ENCODE results near the gene BTG4.
A peak's percentile ranks its signal among the peaks of the same experiment; 100 is the strongest.

Gene BTG4

DNA sequence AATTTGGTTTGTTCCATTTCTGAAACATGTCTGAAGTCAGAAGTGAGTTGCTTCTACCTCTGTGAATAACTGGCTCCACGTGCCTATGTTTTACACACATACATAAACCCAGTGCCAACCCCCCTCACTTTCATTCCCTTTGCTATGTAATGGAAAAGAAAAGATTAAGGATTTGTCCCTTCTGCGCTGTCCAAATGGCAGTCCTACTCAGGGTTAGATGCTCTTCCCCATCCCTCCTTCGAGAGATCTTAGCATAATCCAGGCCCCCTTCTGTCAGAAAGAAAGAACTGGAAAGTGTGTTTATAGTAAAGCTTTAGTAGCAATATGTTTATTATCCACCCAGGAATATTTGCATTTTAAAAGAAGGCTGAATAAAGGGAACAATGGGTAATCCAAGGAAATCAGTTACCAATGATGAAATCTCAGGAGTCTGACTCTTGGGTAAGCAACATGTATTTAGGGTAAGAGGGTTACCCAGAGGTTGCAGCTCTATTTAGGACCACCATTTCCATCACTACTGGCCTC, 25.2 kb upstream of the BTG4 start:
- no peak for DNase-seq (ENCODE audit: low spot score)
- FAIRE-seq: no peak

- DNase-seq (ENCODE audit: low spot score) (no peak), FAIRE-seq (no peak)
Observed at GRCh38 chr11:111535281-111535680, 23.1 kb upstream of the BTG4 start.

GRCh38 chr11:111532365-111532709, 20.2 kb upstream of the BTG4 start:
- no peak for FAIRE-seq
- DNase-seq (ENCODE audit: low spot score): no peak

DNA sequence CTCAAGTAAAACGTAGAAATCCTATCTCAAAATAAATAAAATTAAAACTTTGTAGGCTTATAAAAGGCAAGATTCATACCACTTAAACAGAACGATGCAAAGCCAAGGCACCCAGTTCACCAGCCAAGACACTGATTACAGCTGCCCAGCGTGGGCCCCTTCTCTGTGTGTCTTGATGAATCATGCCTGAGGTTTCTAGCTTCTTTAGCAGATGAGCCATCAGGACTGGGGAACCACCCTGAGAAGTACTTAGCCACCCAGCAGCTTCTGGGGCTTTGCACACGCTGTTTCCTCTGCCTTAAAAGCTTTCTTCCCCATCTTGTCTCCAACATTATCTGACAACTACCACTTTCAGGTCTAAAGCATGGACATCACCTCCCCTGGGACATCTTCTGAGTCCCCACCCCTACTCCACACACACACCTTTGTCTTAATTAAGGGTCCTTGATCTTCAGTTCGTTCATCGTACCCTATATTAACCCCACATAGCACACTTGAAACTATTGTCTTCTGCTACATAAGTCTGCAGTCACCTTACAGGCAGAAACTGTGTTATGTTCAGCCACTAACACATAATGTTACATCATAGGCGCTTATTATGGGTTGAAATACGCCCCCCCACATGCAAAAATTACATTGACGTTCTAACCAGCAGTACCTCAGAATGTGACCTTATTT, 19.6 kb upstream of the BTG4 start:
- DNase-seq (ENCODE audit: low spot score) (peak; percentile 89), FAIRE-seq (peak; percentile 93)

- FAIRE-seq (no peak), DNase-seq (ENCODE audit: low spot score) (peak; percentile 62)
Observed at GRCh38 chr11:111531136-111531535, 18.9 kb upstream of the BTG4 start.

DNA sequence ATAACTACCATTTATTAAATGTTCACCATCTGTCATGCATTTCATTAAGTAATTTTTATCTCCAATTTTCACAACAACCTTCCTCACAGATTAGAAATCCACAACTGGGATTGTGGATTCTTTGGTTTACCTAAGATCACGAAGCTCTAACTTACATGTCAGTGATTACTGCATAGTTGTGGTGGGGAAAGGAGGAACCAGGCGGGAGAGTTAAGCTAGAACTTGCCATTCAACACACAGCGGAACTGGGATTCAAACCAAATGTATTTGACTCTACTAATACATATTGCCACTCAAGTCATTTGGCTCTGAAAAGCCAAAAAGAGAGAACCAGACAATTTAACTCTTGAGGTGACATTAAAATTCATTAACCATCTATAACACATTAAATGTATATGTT, 17.9 kb upstream of the BTG4 start:
- DNase-seq (ENCODE audit: low spot score): peak; percentile 62
- no peak for FAIRE-seq

DNA sequence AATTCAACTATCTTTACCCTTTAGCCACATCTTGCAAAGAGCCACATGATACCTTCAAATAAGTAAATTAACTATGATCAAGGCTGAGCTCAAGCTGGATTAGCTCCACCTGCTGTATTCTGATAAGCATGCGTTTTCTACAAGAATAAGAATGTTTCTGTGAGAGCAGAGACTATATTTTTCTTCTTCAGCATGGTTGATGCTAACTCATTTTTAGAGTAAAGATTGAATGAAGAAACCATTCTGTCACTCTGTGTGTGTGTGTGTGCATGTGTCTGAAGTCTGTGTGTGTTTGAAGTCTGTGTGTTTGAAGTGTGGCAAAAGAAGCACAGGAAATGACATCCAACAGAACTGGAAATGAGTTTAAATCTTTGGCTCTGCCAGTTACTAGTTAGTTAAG, 16.4 kb upstream of the BTG4 start:
- FAIRE-seq (no peak), DNase-seq (ENCODE audit: low spot score) (no peak)

- FAIRE-seq (no peak), DNase-seq (ENCODE audit: low spot score) (no peak)
Observed at GRCh38 chr11:111527279-111527678, 15.1 kb upstream of the BTG4 start.

DNA sequence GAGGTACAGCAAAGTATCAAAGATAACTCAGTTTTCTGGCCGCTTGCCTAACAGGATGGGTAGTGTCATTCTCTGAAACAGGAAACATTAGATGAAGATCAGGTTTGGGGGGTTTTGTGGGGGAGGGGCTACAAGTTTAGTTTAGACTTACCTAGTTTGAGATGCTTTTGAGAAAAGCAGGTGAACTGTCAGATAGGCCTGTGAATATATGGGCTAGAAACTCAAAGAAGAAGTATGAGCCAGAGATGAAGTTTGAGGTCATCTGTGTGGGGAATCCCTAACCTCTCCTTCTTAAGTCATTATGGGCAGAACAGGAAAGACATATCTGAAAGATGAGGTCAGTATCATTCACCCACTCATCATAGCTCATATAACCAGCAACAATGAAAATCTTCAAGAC, 14.3 kb upstream of the BTG4 start:
- DNase-seq (ENCODE audit: low spot score): peak; percentile 82
- FAIRE-seq: peak; percentile 83

DNA sequence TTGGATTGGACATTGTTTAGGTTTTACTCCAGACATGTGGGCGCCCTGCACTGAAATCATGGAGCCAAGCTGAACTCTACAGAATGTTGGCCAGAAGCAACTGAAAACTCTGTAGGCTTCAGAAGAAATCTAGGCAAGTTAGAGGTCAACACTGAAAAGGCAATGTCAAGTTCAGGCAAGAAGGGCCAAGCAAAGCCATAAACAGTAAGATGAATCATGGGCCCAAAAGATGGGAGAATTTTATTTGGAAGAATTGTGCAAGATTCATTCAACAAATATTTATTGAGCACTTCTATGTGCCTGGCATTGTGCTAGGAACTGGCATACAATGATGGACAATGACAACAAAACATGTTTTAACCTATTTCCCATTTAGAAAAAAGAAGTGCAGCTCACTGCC, 13.3 kb upstream of the BTG4 start:
- no peak for FAIRE-seq
- no peak for DNase-seq (ENCODE audit: low spot score)

GRCh38 chr11:111524056-111524455, 11.9 kb upstream of the BTG4 start:
- no peak for FAIRE-seq
- peak; percentile 18 for DNase-seq (ENCODE audit: low spot score)

GRCh38 chr11:111523343-111523742, 11.2 kb upstream of the BTG4 start:
- FAIRE-seq: no peak

DNA sequence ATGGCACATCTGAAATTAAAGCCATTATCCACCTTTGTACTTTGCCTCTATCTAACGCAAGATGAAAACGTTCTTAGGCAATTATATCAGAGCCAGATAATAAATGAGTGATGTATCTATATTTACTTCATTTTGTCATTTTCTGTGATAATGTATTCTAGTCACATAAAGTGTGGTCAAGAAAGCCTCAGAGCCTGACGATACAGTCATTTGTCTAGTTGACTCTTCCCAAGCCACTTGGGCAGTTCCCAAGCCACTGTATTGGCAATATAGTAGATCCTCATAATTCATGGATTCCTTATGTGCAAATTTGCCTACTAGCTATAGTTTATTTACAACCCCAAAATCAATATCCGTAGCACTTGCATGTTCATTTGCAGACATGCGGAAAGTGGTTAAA, 10.2 kb upstream of the BTG4 start:
- no peak for FAIRE-seq

More at GRCh38 chr11:111523343-111523742, 11.2 kb upstream of the BTG4 start:
- no peak for DNase-seq (ENCODE audit: low spot score)

DNA sequence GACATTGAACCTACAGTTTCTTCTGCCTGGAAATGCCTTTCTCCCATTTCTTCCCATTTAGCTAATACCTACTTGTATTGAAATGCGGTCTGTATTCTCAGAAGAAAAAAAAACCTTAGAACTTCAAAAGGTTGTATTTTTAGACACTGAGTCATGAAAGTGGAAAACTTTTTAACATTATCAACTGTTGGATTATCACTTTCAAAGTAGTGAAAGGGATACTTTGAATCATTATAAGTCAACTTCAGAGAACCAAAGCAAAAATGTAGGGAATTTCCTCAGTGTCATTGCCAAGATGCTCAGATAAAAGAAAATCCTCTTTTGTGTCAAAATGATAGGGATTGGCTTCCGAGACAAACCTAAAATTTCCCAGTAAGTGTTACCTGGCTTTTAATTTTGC, 8.9 kb upstream of the BTG4 start:
- peak; percentile 81 for FAIRE-seq
- DNase-seq (ENCODE audit: low spot score): peak; percentile 54

More for the DNA sequence above, 10.2 kb upstream of the BTG4 start:
- no peak for DNase-seq (ENCODE audit: low spot score)

- DNase-seq (ENCODE audit: low spot score): peak; percentile 80
Observed at GRCh38 chr11:111520560-111520959, 8.4 kb upstream of the BTG4 start.

DNA sequence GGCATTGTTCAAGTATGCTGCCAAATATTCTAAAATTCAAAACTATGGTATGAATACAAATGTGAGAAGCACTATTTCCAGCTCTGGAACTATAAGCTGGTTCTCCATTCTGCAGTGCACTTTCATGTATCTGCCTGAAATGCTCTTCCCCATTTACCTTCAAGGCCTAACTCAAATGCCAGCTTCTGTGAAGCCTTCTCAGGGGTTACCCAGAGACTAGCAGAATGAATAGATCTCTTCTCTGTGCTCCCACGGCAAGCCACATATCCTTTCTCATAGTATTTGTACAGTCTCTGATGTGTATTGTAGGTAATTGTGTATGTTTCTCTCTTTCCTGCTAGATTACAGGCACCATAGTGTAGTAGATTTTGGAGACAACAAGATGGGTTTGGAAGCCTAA, 6.5 kb upstream of the BTG4 start:
- no peak for FAIRE-seq
- DNase-seq (ENCODE audit: low spot score): no peak

More at GRCh38 chr11:111520560-111520959, 8.4 kb upstream of the BTG4 start:
- peak; percentile 93 for FAIRE-seq

GRCh38 chr11:111515591-111515990, 3.4 kb upstream of the BTG4 start:
- DNase-seq (ENCODE audit: low spot score) (no peak), FAIRE-seq (no peak)

- FAIRE-seq: no peak
- no peak for DNase-seq (ENCODE audit: low spot score)
Observed at GRCh38 chr11:111514216-111515031, 2.2 kb upstream of the BTG4 start, which contains the start of gene HOATZ. TSS of gene HOATZ (plus strand) at chr11:111514778. CDS start at chr11:111514785, 7 bp downstream.

GRCh38 chr11:111513240-111513605, 1.0 kb upstream of the BTG4 start:
- DNase-seq (ENCODE audit: low spot score): no peak
- no peak for FAIRE-seq

GRCh38 chr11:111510311-111510710, 1.9 kb downstream of the BTG4 start:
- no peak for DNase-seq (ENCODE audit: low spot score)
- FAIRE-seq: no peak

- DNase-seq (ENCODE audit: low spot score): no peak
- no peak for FAIRE-seq
Observed at GRCh38 chr11:111502611-111503010, 9.6 kb downstream of the BTG4 start.

DNA sequence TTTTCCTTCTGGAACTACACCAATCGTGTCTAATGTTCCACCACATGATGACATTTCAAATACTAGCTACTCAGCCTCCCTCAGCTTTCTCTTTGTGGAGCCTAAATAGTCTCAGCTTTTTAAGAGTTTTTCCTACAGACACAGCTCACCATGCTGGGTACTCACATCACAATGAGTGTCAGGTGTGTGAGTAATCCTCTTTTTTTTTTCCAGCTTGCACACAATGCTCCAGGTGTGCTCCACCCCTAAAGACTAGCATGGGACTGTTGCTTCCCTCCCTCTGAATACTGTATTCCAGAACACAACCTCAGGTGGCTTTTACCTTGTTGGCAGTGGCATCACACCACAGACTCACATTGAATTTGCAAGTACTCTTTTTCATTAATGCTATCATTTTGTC, 11.7 kb downstream of the BTG4 start:
- FAIRE-seq: no peak
- DNase-seq (ENCODE audit: low spot score): no peak

DNA sequence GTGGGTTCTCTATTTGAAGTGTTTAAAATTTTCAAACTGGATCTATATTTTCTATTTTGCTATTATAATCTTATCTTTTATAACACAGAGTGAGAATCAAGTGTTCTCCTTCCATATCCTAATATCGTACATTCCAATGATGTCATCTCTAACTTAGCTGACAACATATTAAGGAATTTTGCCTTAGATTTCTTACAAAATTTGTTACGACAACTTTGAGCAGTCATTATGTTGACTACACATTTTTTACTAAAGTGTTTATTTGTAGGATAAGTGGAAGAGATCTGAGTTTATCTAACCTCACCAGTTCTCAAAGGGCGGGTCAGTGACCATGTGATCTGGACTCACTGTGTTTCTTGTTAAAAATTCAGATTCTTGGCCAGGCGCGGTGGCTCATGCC, 12.7 kb downstream of the BTG4 start:
- no peak for FAIRE-seq
- no peak for DNase-seq (ENCODE audit: low spot score)

Data from RCC 7860 (cell line).